Activated CD4-positive, alpha-beta T cell treated with anti-CD3 and anti-CD28 coated beads, Interleukin-2, amount 10 ng/mL, durations not matched to agents 24 days and 14 days (primary cell): Measurements from ENCODE around the gene EPHB3. TPM values are rescaled to one million over a fixed set of nuclear protein-coding genes. Genes with fewer than 3 reads are reported as not detected.

Experiments used
- DNase-seq: peaks from one replicate; pipeline ENCODE4 v3.0.0; 2022
- H3K27ac Mint-ChIP-seq: one replicate; pipeline ENCODE4 v1.8.0; 2022; ENCODE audit warnings: mild to moderate bottlenecking, mixed read lengths
- H3K27me3 Mint-ChIP-seq: one replicate; pipeline ENCODE4 v1.8.0; 2022; ENCODE audit warnings: mixed read lengths
- H3K36me3 Mint-ChIP-seq: one replicate; pipeline ENCODE4 v1.8.0; 2022; ENCODE audit warnings: low read depth, mild to moderate bottlenecking, mixed read lengths
- H3K4me1 Mint-ChIP-seq: one replicate; pipeline ENCODE4 v1.8.0; 2021; ENCODE audit warnings: mixed read lengths
- H3K4me3 Mint-ChIP-seq: one replicate; pipeline ENCODE4 v1.8.0; 2022; ENCODE audit warnings: mild to moderate bottlenecking, moderate library complexity, mixed read lengths
- H3K9me3 Mint-ChIP-seq: one replicate; pipeline ENCODE4 v1.8.0; 2021; ENCODE audit warnings: mixed read lengths
- intact Hi-C: fragments of 100-400 bp; cut with micrococcal nuclease; formaldehyde crosslinking; loops from one replicate; pipeline ENCODE4 v1.15.1; 2023
- total RNA-seq: library from RNA; stranded (reverse); gene quantifications from 2 replicates; pipeline ENCODE4 v1.2.3, GENCODE V29; 2022

EPHB3 gene
- total RNA-seq, 1 donor from 2014 or later, result 0.05 TPM

- intact Hi-C loops, result no loop called here
- Mint-ChIP-seq H3K4me3 (no peak overlapping the region), H3K36me3 (no peaks in the 10 kb centered on the region), H3K4me1 (peaks cover 4% of the 10 kb centered on the region), H3K27me3 (peaks cover 38% of the 10 kb centered on the region), H3K27ac (no peak overlapping the region), H3K9me3 (no peaks in the 10 kb centered on the region)
- no peak for DNase-seq
Observed at GRCh38 chr3:184599143-184599542, 37.6 kb downstream of the EPHB3 start.

GRCh38 chr3:184600685-184601377 lies 39.2 kb downstream of the EPHB3 start:
- DNase-seq, result no peak
- Mint-ChIP-seq H3K9me3 (no peaks in the 10 kb centered on the region), H3K4me1 (peaks cover 4% of the 10 kb centered on the region), H3K27ac (no peak overlapping the region), H3K27me3 (peaks cover 52% of the 10 kb centered on the region), H3K36me3 (peaks cover 2% of the 10 kb centered on the region), H3K4me3 (no peak overlapping the region)
- intact Hi-C loops, result no loop called here

- Mint-ChIP-seq H3K27me3 (peaks cover 59% of the 10 kb centered on the region), H3K4me1 (peaks cover 4% of the 10 kb centered on the region), H3K9me3 (no peaks in the 10 kb centered on the region), H3K27ac (no peak overlapping the region), H3K4me3 (no peak overlapping the region), H3K36me3 (peaks cover 2% of the 10 kb centered on the region)
- no peak for DNase-seq
- intact Hi-C loops, result no loop called here
Observed at GRCh38 chr3:184601576-184602371, 40.2 kb downstream of the EPHB3 start.

GRCh38 chr3:184602372-184603150 lies 41.0 kb downstream of the EPHB3 start:
- peaks cover 4% of the 10 kb centered on the region for H3K4me1 Mint-ChIP-seq
- no peak overlapping the region for H3K4me3 Mint-ChIP-seq
- H3K27ac Mint-ChIP-seq, result no peak overlapping the region
- peaks cover 2% of the 10 kb centered on the region for H3K36me3 Mint-ChIP-seq
- DNase-seq, result no peak
- H3K27me3 Mint-ChIP-seq, result peaks cover 62% of the 10 kb centered on the region
- H3K9me3 Mint-ChIP-seq, result no peaks in the 10 kb centered on the region
- intact Hi-C loops, result no loop called here

GRCh38 chr3:184603151-184604030 lies 41.8 kb downstream of the EPHB3 start:
- peaks cover 65% of the 10 kb centered on the region for H3K27me3 Mint-ChIP-seq

GRCh38 chr3:184604039-184604601 lies 42.5 kb downstream of the EPHB3 start:
- Mint-ChIP-seq H3K4me3 (peak overlapping the region; percentile 40), H3K36me3 (peaks cover 2% of the 10 kb centered on the region), H3K27ac (no peak overlapping the region), H3K27me3 (peaks cover 64% of the 10 kb centered on the region), H3K9me3 (no peaks in the 10 kb centered on the region), H3K4me1 (peaks cover 4% of the 10 kb centered on the region)
- no peak for DNase-seq
- intact Hi-C loops, result no loop called here

More at GRCh38 chr3:184603151-184604030, 41.8 kb downstream of the EPHB3 start:
- Mint-ChIP-seq H3K4me1 (peaks cover 4% of the 10 kb centered on the region), H3K36me3 (peaks cover 2% of the 10 kb centered on the region), H3K27ac (no peak overlapping the region), H3K4me3 (peak overlapping the region; percentile 40), H3K9me3 (no peaks in the 10 kb centered on the region)
- DNase-seq, result no peak
- intact Hi-C loops, result no loop called here

- H3K27me3 Mint-ChIP-seq, result peaks cover 62% of the 10 kb centered on the region
- H3K36me3 Mint-ChIP-seq, result peaks cover 2% of the 10 kb centered on the region
- H3K4me3 Mint-ChIP-seq, result no peak overlapping the region
- intact Hi-C loops, result no loop called here
- H3K9me3 Mint-ChIP-seq, result no peaks in the 10 kb centered on the region
- H3K27ac Mint-ChIP-seq, result no peak overlapping the region
- H3K4me1 Mint-ChIP-seq, result peaks cover 4% of the 10 kb centered on the region
- DNase-seq, result no peak
Observed at GRCh38 chr3:184604615-184605290, 43.2 kb downstream of the EPHB3 start.

- DNase-seq, result no peak
- Mint-ChIP-seq H3K4me1 (peaks cover 3% of the 10 kb centered on the region), H3K27me3 (peaks cover 39% of the 10 kb centered on the region), H3K27ac (no peak overlapping the region), H3K4me3 (no peak overlapping the region), H3K9me3 (no peaks in the 10 kb centered on the region), H3K36me3 (peaks cover 2% of the 10 kb centered on the region)
- intact Hi-C loops, result no loop called here
Observed at GRCh38 chr3:184608209-184608608, 46.6 kb downstream of the EPHB3 start.

GRCh38 chr3:184609476-184610244 lies 48.1 kb downstream of the EPHB3 start:
- DNase-seq, result no peak
- Mint-ChIP-seq H3K4me1 (no peaks in the 10 kb centered on the region), H3K27me3 (peaks cover 31% of the 10 kb centered on the region), H3K4me3 (no peak overlapping the region), H3K9me3 (no peaks in the 10 kb centered on the region), H3K27ac (no peak overlapping the region), H3K36me3 (peaks cover 2% of the 10 kb centered on the region)
- intact Hi-C loops, result no loop called here

GRCh38 chr3:184610245-184610871 lies 48.8 kb downstream of the EPHB3 start:
- Mint-ChIP-seq H3K9me3 (no peaks in the 10 kb centered on the region), H3K27ac (no peak overlapping the region), H3K4me1 (no peaks in the 10 kb centered on the region), H3K27me3 (peaks cover 28% of the 10 kb centered on the region), H3K36me3 (no peaks in the 10 kb centered on the region), H3K4me3 (no peak overlapping the region)
- DNase-seq, result no peak
- intact Hi-C loops, result no loop called here

- intact Hi-C loops, result no loop called here
- Mint-ChIP-seq H3K9me3 (no peaks in the 10 kb centered on the region), H3K4me3 (no peak overlapping the region), H3K27ac (no peak overlapping the region), H3K4me1 (no peaks in the 10 kb centered on the region), H3K36me3 (no peaks in the 10 kb centered on the region), H3K27me3 (peaks cover 28% of the 10 kb centered on the region)
- no peak for DNase-seq
Observed at GRCh38 chr3:184611607-184612281, 50.2 kb downstream of the EPHB3 start.
